NCI-H69 (cell line): ENCODE data around the gene UBE2D3.

Experiments used
- DNase-seq: peaks from one replicate; lab custom pipeline; 2025; lab: John Stamatoyannopoulos, UW

The UBE2D3 gene

GRCh38 chr4:102751941-102752340 is 75.4 kb downstream of the UBE2D3 start:
- DNase-seq, result no peak
